HEK293 (cell line): Measurements from ENCODE around the gene GP9.

ENCODE experiments used
- CTCF ChIA-PET: fragments of 350-600 bp; formaldehyde crosslinking; extraction: SDS; loops from one replicate; lab custom pipeline; 2021; ENCODE audit warnings: antibody characterized with exemption; lab: Yijun Ruan, JAX
- POLR2A ChIA-PET: fragments of 300-600 bp; formaldehyde crosslinking; extraction: SDS; loops from one replicate; lab custom pipeline; 2020; ENCODE audit warnings: antibody characterized with exemption, inconsistent platforms; lab: Yijun Ruan, JAX
- H3K27ac ChIP-seq: fragments of 200-500 bp; sonication (Bioruptor generic); 2 replicates; pipeline ENCODE4 v1.5.1; 2014; ENCODE audit warnings: low read depth, low read length, control low read depth, inconsistent platforms; ENCODE audit errors: extremely low read depth
- H3K36me3 ChIP-seq, 2 experiments: fragments of 200-500 bp in 1 of 2; sonication (Bioruptor generic) in 1 of 2; 1 replicate in 1 of 2; 2 replicates in 1 of 2; pipeline ENCODE4 v1.5.1; 2014 to 2017; ENCODE audit warnings: inconsistent platforms in 2 of 2, low read length in 2 of 2; ENCODE audit not compliant: control insufficient read depth in 2 of 2, insufficient read depth in 1 of 2
- H3K4me1 ChIP-seq: fragments of 200-500 bp; sonication (Bioruptor generic); 2 replicates; pipeline ENCODE4 v1.5.1; 2014; ENCODE audit warnings: mild to moderate bottlenecking, low read length, inconsistent platforms; ENCODE audit not compliant: control insufficient read depth, insufficient read depth
- H3K4me3 ChIP-seq: 2 replicates; pipeline ENCODE4 v1.5.1; 2011; ENCODE audit warnings: low read depth, mild to moderate bottlenecking, control low read depth, low read length, moderate library complexity
- H3K9me3 ChIP-seq: fragments of 200-500 bp; sonication (Bioruptor generic); 2 replicates; pipeline ENCODE4 v1.5.1; 2014; ENCODE audit warnings: low read depth, low read length, inconsistent platforms; ENCODE audit not compliant: control insufficient read depth, insufficient read depth
- BCL11A ChIP-seq: fragments of 450-650 bp; formaldehyde crosslinking; IDR thresholded peaks from 2 replicates; pipeline ENCODE4 v1.5.1; 2016; ENCODE audit warnings: low read depth, missing biosample characterization, missing genetic modification characterization
- BCL11B ChIP-seq: fragments of 450-650 bp; formaldehyde crosslinking; IDR thresholded peaks from 2 replicates; pipeline ENCODE4 v1.5.1; 2016; ENCODE audit warnings: low read depth, missing biosample characterization, missing genetic modification characterization
- GLIS1 ChIP-seq: fragments of 450-650 bp; formaldehyde crosslinking; IDR thresholded peaks from 2 replicates; pipeline ENCODE4 v1.5.1; 2016; ENCODE audit warnings: missing biosample characterization, missing genetic modification characterization
- GLIS2 ChIP-seq: fragments of 450-650 bp; formaldehyde crosslinking; IDR thresholded peaks from 2 replicates; pipeline ENCODE4 v1.5.1; 2016; ENCODE audit warnings: missing biosample characterization, missing genetic modification characterization
- KLF10 ChIP-seq: fragments of 450-650 bp; IDR thresholded peaks from 2 replicates; pipeline ENCODE4 v1.5.1; 2018; ENCODE audit warnings: missing biosample characterization, mild to moderate bottlenecking, missing genetic modification characterization
- OSR2 ChIP-seq: fragments of 450-650 bp; formaldehyde crosslinking; IDR thresholded peaks from 2 replicates; pipeline ENCODE4 v1.5.1; 2016; ENCODE audit warnings: missing biosample characterization, missing genetic modification characterization
- TSHZ1 ChIP-seq: fragments of 450-650 bp; formaldehyde crosslinking; IDR thresholded peaks from 2 replicates; pipeline ENCODE4 v1.5.1; 2016; ENCODE audit warnings: missing biosample characterization, missing genetic modification characterization, borderline replicate concordance
- YY2 ChIP-seq: fragments of 450-650 bp; formaldehyde crosslinking; IDR thresholded peaks from 2 replicates; pipeline ENCODE4 v1.5.1; 2016; ENCODE audit warnings: missing biosample characterization, missing genetic modification characterization
- ZBTB26 ChIP-seq: fragments of 450-650 bp; formaldehyde crosslinking; optimal IDR thresholded peaks from 2 replicates; pipeline ENCODE3; 2016; ENCODE audit warnings: missing biosample characterization, mild to moderate bottlenecking, missing genetic modification characterization
- ZNF174 ChIP-seq: fragments of 450-650 bp; formaldehyde crosslinking; IDR thresholded peaks from 2 replicates; pipeline ENCODE4 v1.5.0; 2017; ENCODE audit warnings: missing biosample characterization, mild to moderate bottlenecking, missing genetic modification characterization
- ZNF184 ChIP-seq: fragments of 450-650 bp; IDR thresholded peaks from 2 replicates; pipeline ENCODE4 v1.5.1; 2018; ENCODE audit warnings: missing biosample characterization, mild to moderate bottlenecking, missing genetic modification characterization
- ZNF24 ChIP-seq: fragments of 450-650 bp; formaldehyde crosslinking; IDR thresholded peaks from 2 replicates; pipeline ENCODE4 v1.5.1; 2016; ENCODE audit warnings: missing biosample characterization, missing genetic modification characterization
- ZNF280C ChIP-seq: fragments of 450-650 bp; formaldehyde crosslinking; IDR thresholded peaks from 2 replicates; pipeline ENCODE4 v1.5.1; 2016; ENCODE audit warnings: missing biosample characterization, missing genetic modification characterization
- ZNF324 ChIP-seq: fragments of 450-650 bp; formaldehyde crosslinking; IDR thresholded peaks from 2 replicates; pipeline ENCODE4 v1.5.1; 2016; ENCODE audit warnings: missing biosample characterization, missing genetic modification characterization
- ZNF416 ChIP-seq: fragments of 450-650 bp; formaldehyde crosslinking; IDR thresholded peaks from 2 replicates; pipeline ENCODE4 v1.5.1; 2016; ENCODE audit warnings: missing biosample characterization, missing genetic modification characterization
- ZNF521 ChIP-seq: fragments of 450-650 bp; formaldehyde crosslinking; IDR thresholded peaks from 2 replicates; pipeline ENCODE4 v1.5.1; 2017; ENCODE audit warnings: missing biosample characterization, mild to moderate bottlenecking, missing genetic modification characterization
- ZNF530 ChIP-seq: fragments of 450-650 bp; formaldehyde crosslinking; IDR thresholded peaks from 2 replicates; pipeline ENCODE4 v1.5.1; 2016; ENCODE audit warnings: low read depth, missing biosample characterization, missing genetic modification characterization
- ZNF549 ChIP-seq: fragments of 450-650 bp; IDR thresholded peaks from 2 replicates; pipeline ENCODE4 v1.5.1; 2018; ENCODE audit warnings: missing biosample characterization, missing genetic modification characterization, mild to moderate bottlenecking, inconsistent platforms, moderate library complexity
- ZNF596 ChIP-seq: fragments of 450-650 bp; IDR thresholded peaks from 2 replicates; pipeline ENCODE4 v1.5.0; 2018; ENCODE audit warnings: missing biosample characterization, mild to moderate bottlenecking, missing genetic modification characterization, moderate library complexity
- ZNF654 ChIP-seq: fragments of 450-650 bp; formaldehyde crosslinking; IDR thresholded peaks from 2 replicates; pipeline ENCODE4 v1.5.1; 2016; ENCODE audit warnings: low read depth, missing biosample characterization, missing genetic modification characterization
- ZNF747 ChIP-seq: fragments of 450-650 bp; formaldehyde crosslinking; IDR thresholded peaks from 2 replicates; pipeline ENCODE4 v1.5.1; 2016; ENCODE audit warnings: missing biosample characterization, missing genetic modification characterization
- ZNF768 ChIP-seq: fragments of 450-650 bp; formaldehyde crosslinking; IDR thresholded peaks from 2 replicates; pipeline ENCODE4 v1.5.1; 2018; ENCODE audit warnings: missing biosample characterization, mild to moderate bottlenecking, missing genetic modification characterization
- ZNF830 ChIP-seq: fragments of 450-650 bp; IDR thresholded peaks from 2 replicates; pipeline ENCODE4 v1.5.0; 2018; ENCODE audit warnings: missing biosample characterization, missing genetic modification characterization, low read depth, mild to moderate bottlenecking, moderate library complexity
- ZXDB ChIP-seq: fragments of 450-650 bp; formaldehyde crosslinking; IDR thresholded peaks from 2 replicates; pipeline ENCODE4 v1.5.1; 2016; ENCODE audit warnings: missing biosample characterization, missing genetic modification characterization

GP9 gene

GRCh38 chr3:129023008-129023358 is 37.6 kb upstream of the GP9 start:
- Histone ChIP-seq H3K9me3 (no peaks in the 10 kb centered on the region), H3K36me3 (no peaks in the 10 kb centered on the region), H3K4me1 (no peaks in the 10 kb centered on the region), H3K4me3 (no peak overlapping the region), H3K27ac (no peak overlapping the region)
- ChIA-PET CTCF (interaction anchor here (0.7 to 0.8 kb wide), 3 partner anchors 43 to 223 kb away, joined by 4 to 5 read pairs (median 4); no protein-coding TSS in a partner anchor), POLR2A (no interaction called here)
- TF ChIP-seq ZNF324 (no peak), ZNF549 (tag by site-specific recombination) (peak; percentile 91)

- ChIA-PET POLR2A (no interaction called here), CTCF (interaction anchor here (0.8 kb wide), 1 partner anchor 54 kb away, joined by 4 read pairs; no protein-coding TSS in a partner anchor)
- TF ChIP-seq ZNF530 (tag by site-specific recombination) (no peak), GLIS2 (tag by site-specific recombination) (no peak), BCL11A (tag by site-specific recombination) (no peak), ZNF184 (tag by site-specific recombination) (no peak), ZNF747 (tag by site-specific recombination) (no peak), ZNF280C (no peak), OSR2 (tag by site-specific recombination) (no peak), ZBTB26 (tag by site-specific recombination) (no peak), BCL11B (tag by site-specific recombination) (no peak), ZNF416 (no peak), KLF10 (no peak), ZNF521 (tag by site-specific recombination) (no peak), TSHZ1 (tag by site-specific recombination) (no peak), ZNF24 (tag by site-specific recombination) (no peak)
- H3K4me3 ChIP-seq = no peak overlapping the region
- H3K9me3 ChIP-seq = no peaks in the 10 kb centered on the region
- no peaks in the 10 kb centered on the region for H3K4me1 ChIP-seq
- no peak overlapping the region for H3K27ac ChIP-seq
- no peaks in the 10 kb centered on the region for H3K36me3 ChIP-seq
Measured at GRCh38 chr3:129023909-129024308, 36.7 kb upstream of the GP9 start.

- CTCF ChIA-PET = interaction anchor here (0.6 kb wide), 2 partner anchors 14 to 115 kb away, joined by 3 read pairs; no protein-coding TSS in a partner anchor
- no peak for TF ChIP-seq ZNF830 (tag by site-specific recombination)
- TF ChIP-seq ZNF768 = no peak
- TF ChIP-seq ZNF654 (tag by site-specific recombination) = no peak
- no peak for TF ChIP-seq YY2
- no peak for TF ChIP-seq GLIS1 (tag by site-specific recombination)
- no peak for TF ChIP-seq ZNF174
- TF ChIP-seq ZXDB = no peak
- no peak for TF ChIP-seq ZNF596 (tag by site-specific recombination)
- TF ChIP-seq, all 188 proteins: peak for 0
- Histone ChIP-seq H3K4me1 (no peaks in the 10 kb centered on the region), H3K36me3 (no peaks in the 10 kb centered on the region), H3K9me3 (no peaks in the 10 kb centered on the region), H3K4me3 (no peak overlapping the region), H3K27ac (no peak overlapping the region)
- POLR2A ChIA-PET = no interaction called here
Measured at GRCh38 chr3:129025108-129025507, 35.5 kb upstream of the GP9 start.
